Rectal smooth muscle tissue (tissue), 1 donor: ENCODE results near the gene DAPK2.

Source experiments
- H3K27ac ChIP-seq: one replicate; pipeline ENCODE4 v1.7.0; 2013; ENCODE audit warnings: low read depth, low read length, inconsistent platforms
- H3K27me3 ChIP-seq: one replicate; pipeline ENCODE4 v1.7.0; 2013; ENCODE audit warnings: low read length; ENCODE audit not compliant: control insufficient read depth, insufficient read depth
- H3K36me3 ChIP-seq: one replicate; pipeline ENCODE4 v1.7.0; 2013; ENCODE audit warnings: low read length; ENCODE audit not compliant: control insufficient read depth, insufficient read depth
- H3K4me1 ChIP-seq: one replicate; pipeline ENCODE4 v1.7.0; 2013; ENCODE audit warnings: low read length; ENCODE audit not compliant: control insufficient read depth, insufficient read depth
- H3K4me3 ChIP-seq: one replicate; pipeline ENCODE4 v1.7.0; 2013; ENCODE audit warnings: low read length
- H3K9ac ChIP-seq: one replicate; pipeline ENCODE4 v1.7.0; 2013; ENCODE audit warnings: low read length

Gene DAPK2

DNA sequence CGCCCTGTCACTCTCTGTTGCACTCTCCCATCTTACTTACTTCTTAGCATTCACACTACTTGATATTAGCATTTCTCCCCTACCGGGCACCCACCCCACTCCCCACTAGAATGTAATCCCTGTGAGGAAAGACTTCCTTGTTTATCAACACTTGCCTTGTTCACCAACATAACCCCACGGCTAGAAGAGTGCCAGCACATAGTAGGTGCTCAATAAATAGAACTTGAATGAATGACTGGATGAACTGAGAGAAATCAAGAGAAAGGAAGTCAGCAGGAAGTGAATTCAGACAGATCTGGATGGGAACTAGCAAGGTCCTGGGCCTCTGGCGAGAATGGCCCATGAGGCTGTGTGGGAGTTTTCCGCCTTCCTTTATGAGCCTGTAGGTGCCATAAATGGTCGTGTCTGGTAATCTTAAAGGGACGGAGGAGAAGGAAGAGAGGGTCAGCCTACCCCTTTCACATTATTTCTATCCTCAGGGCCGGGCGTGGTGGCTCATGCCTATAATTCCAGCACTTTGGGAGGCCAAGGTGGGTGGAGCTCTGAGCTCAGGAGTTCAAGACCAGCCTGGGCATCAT, 170.1 kb downstream of the DAPK2 start:
- Histone ChIP-seq H3K36me3 (no peaks in the 10 kb centered on the region), H3K27ac (no peak overlapping the region), H3K27me3 (no peaks in the 10 kb centered on the region), H3K9ac (no peak overlapping the region), H3K4me1 (no peaks in the 10 kb centered on the region), H3K4me3 (no peak overlapping the region)

DNA sequence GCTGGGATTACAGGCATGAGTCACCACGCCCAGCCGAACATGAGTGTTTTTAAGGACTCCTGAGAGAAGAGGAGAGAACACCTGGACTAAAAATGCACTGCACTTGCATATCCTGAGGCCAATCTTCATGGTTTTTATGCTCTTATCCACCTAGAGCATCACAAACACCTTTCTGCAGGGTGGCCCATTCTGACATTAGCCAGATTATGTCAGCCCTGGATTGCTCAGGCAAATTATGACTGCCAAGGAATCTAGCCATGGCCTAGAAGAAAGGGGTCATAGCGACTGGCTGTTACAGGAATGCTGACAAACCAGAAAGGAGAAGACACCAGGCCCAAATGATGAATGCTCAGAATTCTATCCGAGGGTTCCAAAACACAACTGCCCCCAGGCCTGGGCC, 171.7 kb downstream of the DAPK2 start:
- Histone ChIP-seq H3K27me3 (no peaks in the 10 kb centered on the region), H3K4me1 (no peaks in the 10 kb centered on the region), H3K27ac (no peak overlapping the region), H3K36me3 (no peaks in the 10 kb centered on the region), H3K4me3 (no peak overlapping the region), H3K9ac (no peak overlapping the region)

DNA sequence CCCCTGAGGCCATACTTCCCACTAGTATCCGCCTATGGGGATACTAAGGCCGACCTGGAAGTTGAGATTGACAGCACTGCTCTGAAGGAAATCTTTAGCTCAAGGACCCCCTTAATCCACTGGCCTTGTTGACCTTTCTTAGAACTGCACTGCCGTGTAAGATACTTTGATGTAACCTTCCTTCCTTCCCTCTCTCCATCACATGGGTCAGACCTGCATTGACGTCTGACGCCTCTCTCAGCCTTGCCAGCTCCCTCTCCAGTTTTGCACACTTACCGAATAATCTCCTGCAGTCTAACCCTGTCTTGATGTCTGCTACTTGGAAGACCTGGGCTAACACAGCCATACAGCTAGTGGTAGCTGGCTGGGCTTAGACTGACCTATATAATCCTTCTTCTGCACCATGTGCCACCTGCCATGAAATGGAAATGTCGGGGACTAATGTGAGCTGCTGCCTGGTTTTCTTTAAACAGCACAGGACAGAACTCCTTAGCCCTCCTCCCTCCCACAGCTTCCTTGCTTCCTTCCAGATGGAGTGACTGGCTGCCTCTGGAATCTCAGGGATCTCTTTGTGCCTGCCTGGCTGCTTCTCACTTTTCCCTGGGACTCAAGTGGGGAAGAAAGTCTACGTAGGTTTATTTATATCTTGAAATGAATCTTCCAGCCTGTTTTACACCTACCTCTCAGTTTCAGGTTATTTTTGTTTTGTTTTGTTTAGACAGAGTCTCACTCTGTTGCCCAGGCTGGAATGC, 173.3 kb downstream of the DAPK2 start:
- H3K4me1 ChIP-seq, result no peaks in the 10 kb centered on the region

GRCh38 chr15:63870487-63871209, 175.6 kb downstream of the DAPK2 start:
- H3K9ac ChIP-seq, result no peak overlapping the region

More for the DNA sequence above, 173.3 kb downstream of the DAPK2 start:
- no peaks in the 10 kb centered on the region for H3K36me3 ChIP-seq
- no peak overlapping the region for H3K27ac ChIP-seq
- H3K27me3 ChIP-seq, result no peaks in the 10 kb centered on the region
- H3K9ac ChIP-seq, result no peak overlapping the region
- no peak overlapping the region for H3K4me3 ChIP-seq

GRCh38 chr15:63870043-63870394, 176.3 kb downstream of the DAPK2 start:
- H3K36me3 ChIP-seq, result no peaks in the 10 kb centered on the region
- H3K4me1 ChIP-seq, result no peaks in the 10 kb centered on the region
- H3K27me3 ChIP-seq, result no peaks in the 10 kb centered on the region
- H3K27ac ChIP-seq, result no peak overlapping the region
- no peak overlapping the region for H3K4me3 ChIP-seq
- H3K9ac ChIP-seq, result no peak overlapping the region

More at GRCh38 chr15:63870487-63871209, 175.6 kb downstream of the DAPK2 start:
- H3K4me1 ChIP-seq, result no peaks in the 10 kb centered on the region
- H3K4me3 ChIP-seq, result no peak overlapping the region
- H3K27me3 ChIP-seq, result no peaks in the 10 kb centered on the region
- no peaks in the 10 kb centered on the region for H3K36me3 ChIP-seq
- H3K27ac ChIP-seq, result no peak overlapping the region

DNA sequence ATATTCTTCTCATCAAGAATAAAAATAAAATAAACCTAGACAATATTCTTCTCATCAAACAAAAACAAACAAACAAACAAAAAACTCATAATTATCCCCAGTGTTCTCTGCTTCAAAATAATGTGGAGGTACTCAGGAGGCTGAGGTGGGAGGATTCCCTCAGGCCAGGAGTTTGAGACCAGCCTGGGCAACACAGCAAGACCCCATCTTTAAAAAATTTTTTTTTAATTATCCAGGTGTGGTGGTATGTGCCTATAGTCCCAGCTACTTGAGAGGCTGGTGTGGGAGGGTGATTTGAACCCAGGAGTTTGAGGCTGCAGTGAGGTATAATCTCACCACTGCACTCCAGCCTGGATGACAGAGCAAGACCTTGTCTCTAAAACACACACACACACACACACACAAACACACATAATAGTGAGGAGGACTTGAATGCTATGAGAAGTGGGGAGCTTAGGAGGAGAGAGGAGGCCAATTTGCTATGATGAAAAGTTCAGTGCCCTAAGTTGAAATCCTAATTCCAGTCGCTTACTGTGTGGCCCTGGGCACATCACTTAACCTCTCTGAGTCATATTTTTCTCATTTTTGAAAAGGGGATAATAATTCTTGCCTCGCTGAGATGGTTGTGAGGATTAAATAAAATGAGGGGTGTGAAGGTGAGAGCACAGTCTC, 176.8 kb downstream of the DAPK2 start:
- no peak overlapping the region for H3K27ac ChIP-seq
- no peak overlapping the region for H3K4me3 ChIP-seq
- H3K9ac ChIP-seq, result no peak overlapping the region
- no peaks in the 10 kb centered on the region for H3K4me1 ChIP-seq
- H3K27me3 ChIP-seq, result no peaks in the 10 kb centered on the region
- no peaks in the 10 kb centered on the region for H3K36me3 ChIP-seq

GRCh38 chr15:63864186-63864585, 182.1 kb downstream of the DAPK2 start:
- H3K4me3 ChIP-seq, result no peak overlapping the region
- no peak overlapping the region for H3K9ac ChIP-seq
- no peaks in the 10 kb centered on the region for H3K27me3 ChIP-seq
- no peak overlapping the region for H3K27ac ChIP-seq
- no peaks in the 10 kb centered on the region for H3K36me3 ChIP-seq
- no peaks in the 10 kb centered on the region for H3K4me1 ChIP-seq

GRCh38 chr15:63861946-63862517, 184.3 kb downstream of the DAPK2 start:
- Histone ChIP-seq H3K4me3 (no peak overlapping the region), H3K4me1 (peaks cover 8% of the 10 kb centered on the region), H3K27ac (no peak overlapping the region), H3K36me3 (no peaks in the 10 kb centered on the region), H3K27me3 (no peaks in the 10 kb centered on the region), H3K9ac (no peak overlapping the region)

GRCh38 chr15:63860555-63860954, 185.7 kb downstream of the DAPK2 start:
- H3K36me3 ChIP-seq, result no peaks in the 10 kb centered on the region
- H3K27ac ChIP-seq, result no peak overlapping the region
- no peak overlapping the region for H3K9ac ChIP-seq
- no peak overlapping the region for H3K4me3 ChIP-seq
- H3K4me1 ChIP-seq, result peaks cover 13% of the 10 kb centered on the region
- H3K27me3 ChIP-seq, result no peaks in the 10 kb centered on the region

DNA sequence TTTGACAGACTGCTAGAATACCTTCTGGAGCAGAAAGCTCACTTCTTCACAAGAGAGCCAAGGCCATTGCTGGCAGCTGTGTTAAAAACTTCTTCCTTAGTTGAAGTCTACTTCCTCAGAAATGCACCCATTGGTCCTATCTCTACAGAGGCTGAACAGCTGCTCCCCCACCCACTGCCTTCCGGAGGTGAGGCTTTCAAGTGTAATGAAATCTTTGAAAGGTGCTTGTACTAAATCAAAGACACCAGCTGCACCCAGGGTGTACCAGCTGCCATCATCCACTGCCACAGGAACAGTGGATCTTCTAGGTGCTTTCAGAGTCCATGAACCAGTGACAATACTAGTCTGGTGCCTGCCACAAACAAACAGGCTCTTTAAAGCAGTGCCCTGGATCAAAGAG, 186.1 kb downstream of the DAPK2 start:
- Histone ChIP-seq H3K36me3 (no peaks in the 10 kb centered on the region), H3K27ac (no peak overlapping the region), H3K9ac (no peak overlapping the region), H3K4me1 (peaks cover 13% of the 10 kb centered on the region), H3K27me3 (no peaks in the 10 kb centered on the region), H3K4me3 (no peak overlapping the region)

DNA sequence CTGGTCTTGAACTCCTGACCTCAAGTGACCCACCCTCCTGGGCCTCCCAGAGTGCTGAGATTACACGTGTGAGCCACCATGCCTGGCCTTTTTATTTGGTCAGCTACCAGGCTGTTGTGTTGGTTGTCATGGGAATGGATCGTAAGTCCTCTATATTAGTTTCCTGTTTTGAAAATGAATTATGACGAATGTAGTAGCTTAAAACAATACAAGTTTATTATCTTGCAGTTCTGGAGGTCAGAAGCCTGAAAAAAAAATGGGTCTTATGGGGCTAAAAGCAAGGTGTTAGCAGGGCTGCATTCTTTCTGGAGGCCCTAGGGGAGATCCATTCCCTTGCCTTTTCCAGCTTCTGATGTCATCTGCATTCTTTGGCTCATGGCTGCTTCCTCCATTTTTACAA, 187.4 kb downstream of the DAPK2 start:
- no peak overlapping the region for H3K4me3 ChIP-seq
- H3K27me3 ChIP-seq, result no peaks in the 10 kb centered on the region
- H3K9ac ChIP-seq, result no peak overlapping the region
- no peak overlapping the region for H3K27ac ChIP-seq
- no peaks in the 10 kb centered on the region for H3K36me3 ChIP-seq
- H3K4me1 ChIP-seq, result peaks cover 13% of the 10 kb centered on the region

DNA sequence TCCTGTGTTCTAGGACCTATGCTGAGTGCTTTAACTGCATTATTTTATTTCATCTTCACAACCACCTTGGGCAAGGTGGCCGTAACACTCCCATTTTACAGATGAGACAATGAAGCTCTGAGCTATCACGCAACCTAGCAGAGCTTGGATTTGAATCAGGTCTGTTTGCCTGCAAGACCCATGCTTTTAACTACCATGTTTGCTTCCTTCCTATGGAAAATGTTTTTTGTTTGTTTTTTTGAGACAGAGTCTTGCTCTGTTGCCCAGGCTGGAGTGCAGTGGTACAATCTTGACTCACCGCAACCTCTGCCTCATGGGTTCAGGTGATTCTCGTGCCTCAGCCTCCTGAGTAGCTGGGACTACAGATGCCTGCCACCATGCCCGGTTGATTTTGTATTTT, 187.8 kb downstream of the DAPK2 start:
- Histone ChIP-seq H3K27me3 (no peaks in the 10 kb centered on the region), H3K9ac (no peak overlapping the region), H3K4me3 (no peak overlapping the region), H3K36me3 (no peaks in the 10 kb centered on the region), H3K27ac (no peak overlapping the region), H3K4me1 (peaks cover 13% of the 10 kb centered on the region)
